ENCODE measurements around the gene DTX3L.

The DTX3L gene

DNA sequence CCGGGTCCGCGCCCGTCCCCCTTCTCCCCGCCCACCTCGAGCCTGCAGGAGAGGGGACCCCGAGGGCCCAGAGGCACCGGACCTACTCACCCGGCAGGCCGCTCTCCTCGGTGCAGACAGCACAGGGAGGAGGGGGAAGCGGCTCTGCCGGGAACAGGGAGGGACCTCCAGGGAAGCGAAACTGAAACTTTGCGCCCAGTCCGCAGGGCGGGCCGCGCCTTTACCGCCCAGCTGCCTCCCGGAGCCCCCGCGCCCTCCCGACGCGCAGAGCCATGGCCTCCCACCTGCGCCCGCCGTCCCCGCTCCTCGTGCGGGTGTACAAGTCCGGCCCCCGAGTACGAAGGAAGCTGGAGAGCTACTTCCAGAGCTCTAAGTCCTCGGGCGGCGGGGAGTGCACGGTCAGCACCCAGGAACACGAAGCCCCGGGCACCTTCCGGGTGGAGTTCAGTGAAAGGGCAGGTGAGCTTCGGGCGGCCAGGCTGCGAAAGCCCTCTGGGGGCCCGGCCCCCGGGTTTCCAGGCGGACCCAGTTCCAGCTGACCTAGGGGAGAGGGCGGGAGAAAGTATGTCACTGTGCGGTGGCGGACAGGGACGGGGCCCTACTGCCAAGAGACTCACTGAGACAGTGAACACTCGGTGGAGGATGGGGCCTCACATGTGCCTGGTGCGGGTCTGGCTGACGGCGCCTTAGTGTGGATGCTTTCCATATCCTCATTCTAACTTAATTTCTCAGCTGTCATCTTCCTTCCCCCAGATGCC is at the start of gene DTX3L, which contains the start of gene PARP9:
TSS of gene DTX3L (plus strand) at position 184 of the 758 bp plus-strand sequence. CDS start at position 273, 89 bp downstream.
TSS of gene PARP9 (minus strand) at position 146 of the 758 bp plus-strand sequence. CDS start 4,680 bp downstream, outside the sequence.
- H3K4me3 ChIP-seq (ENCODE audit: low read depth, low read length), result peak within 1 kb of the TSS; percentile 65

DNA sequence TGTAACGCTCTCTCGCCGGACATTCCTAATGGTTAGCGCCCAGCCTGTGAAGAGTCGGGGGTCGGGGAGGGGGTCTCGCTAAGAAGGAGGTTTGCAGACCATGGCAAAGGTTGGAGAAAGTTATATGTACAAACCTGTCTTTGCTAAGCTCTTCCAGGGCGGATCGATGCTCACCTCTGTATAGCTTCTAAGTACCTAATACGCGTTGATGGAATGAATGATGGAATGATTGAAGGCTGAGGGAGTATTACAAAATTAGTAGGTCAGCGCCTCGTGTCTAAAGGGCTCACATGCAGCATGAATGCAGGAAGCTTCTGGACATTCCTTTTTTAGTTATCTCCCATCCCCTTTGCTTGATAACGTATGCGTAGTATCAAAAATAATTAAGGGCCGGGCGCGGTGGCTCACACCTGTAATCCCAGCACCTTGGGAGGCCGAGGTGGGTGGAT is 49.1 kb upstream of the DTX3L start:
- peak overlapping the region; percentile 81 for H3K4me3 ChIP-seq (ENCODE audit: low read depth, low read length)

DNA sequence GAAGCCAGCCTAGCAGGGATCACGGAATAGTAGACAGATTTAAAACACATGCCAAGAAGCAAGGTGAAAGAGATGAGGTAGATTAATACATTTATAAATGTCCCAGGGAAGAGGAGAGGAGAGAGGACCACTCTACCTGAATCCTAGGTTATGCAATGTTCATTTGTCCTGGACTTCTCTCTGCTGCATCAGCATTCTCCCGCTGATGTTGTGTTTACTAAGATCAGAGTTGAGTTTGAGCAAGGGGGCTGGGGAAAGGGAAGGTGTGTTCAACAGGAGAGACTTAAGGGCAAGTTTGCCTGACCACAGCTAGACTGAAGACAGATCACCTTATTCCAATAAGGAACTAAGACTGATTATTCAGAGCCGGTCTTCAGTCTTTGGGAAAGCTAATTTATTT is 48.3 kb upstream of the DTX3L start:
- H3K4me3 ChIP-seq (ENCODE audit: low read depth, low read length), result no peak overlapping the region

DNA sequence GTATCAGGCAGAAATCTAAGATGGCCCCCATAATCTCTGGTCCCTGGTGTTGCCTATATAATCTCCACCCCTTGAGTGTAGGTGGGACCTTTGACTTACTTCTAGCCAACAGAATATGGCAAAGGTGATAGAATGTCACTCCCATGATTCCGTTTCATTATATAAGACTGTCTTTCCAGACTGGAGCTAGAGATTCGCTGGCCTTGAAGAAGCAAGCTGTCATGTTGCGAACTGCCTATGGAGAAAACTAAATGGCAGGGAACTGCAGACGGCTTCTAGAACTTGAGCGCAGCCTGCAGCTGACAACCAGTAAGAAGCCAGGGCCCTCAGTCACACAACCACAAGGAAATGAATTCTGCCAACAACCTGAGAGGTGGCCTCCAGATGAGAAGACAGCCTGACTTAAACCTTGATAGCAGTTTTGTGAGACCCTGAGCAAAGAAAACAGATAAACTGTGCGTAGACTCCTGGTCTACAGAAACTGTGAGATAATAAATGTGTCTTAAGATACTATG is 47.2 kb upstream of the DTX3L start:
- H3K4me3 ChIP-seq (ENCODE audit: low read depth, low read length), result no peak overlapping the region

DNA sequence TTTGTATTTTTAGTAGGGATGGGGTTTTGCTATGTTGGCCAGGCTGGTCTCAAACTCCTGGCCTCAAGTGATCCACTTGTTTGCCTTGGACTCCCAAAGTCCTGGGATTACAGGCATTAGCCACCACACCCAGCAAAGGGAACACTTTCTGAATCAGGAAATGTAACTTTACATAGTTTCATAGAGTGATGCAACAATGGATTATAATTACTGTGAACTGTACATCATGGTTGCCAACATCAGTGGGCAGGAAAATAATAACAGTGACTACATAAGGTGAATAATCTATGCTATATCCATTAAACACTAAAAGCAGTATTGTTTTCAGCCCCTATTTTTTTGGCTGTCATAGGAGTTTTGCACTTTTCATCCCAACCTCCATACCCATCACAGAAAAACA is 44.4 kb upstream of the DTX3L start:
- H3K4me3 ChIP-seq (ENCODE audit: low read depth, low read length), result no peak overlapping the region

DNA sequence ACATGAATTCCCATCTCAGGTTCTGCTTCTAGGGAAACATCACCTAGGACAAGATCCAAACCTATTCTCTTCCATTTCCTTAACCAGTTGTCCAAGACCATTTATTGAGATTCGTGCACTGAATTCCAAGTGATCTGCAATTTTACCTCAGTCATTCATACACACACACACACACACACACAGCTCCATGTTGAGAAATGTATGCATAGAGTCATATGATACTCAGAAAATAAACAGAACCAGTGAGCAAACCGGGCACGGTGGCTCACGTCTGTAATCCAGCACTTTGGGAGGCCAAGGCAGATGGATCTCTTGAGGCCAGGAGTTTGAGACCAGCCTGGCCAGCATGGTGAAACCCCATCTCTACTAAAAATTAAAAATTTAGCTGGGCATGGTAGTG is 43.3 kb upstream of the DTX3L start:
- no peak overlapping the region for H3K4me3 ChIP-seq (ENCODE audit: low read depth, low read length)

DNA sequence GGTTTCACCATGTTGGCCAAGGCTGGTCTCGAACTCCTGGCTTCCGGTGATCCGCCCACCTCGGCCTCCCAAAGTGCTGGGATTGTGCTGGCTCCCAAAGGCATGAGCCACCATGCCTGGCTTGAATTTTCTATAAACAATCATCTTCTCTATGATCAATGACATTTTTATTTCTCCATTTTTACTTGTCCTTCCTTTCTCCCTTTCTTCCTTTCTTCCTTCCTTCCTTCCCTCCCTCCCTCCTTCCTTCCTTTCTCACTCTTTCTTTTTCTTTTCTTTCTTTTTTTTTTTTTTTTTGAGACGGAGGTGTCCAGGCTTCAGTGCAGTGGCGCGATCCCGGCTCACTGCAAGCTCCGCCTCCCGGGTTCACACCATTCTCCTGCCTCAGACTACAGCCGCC is 40.8 kb upstream of the DTX3L start:
- no peak overlapping the region for H3K4me3 ChIP-seq (ENCODE audit: low read depth, low read length)

DNA sequence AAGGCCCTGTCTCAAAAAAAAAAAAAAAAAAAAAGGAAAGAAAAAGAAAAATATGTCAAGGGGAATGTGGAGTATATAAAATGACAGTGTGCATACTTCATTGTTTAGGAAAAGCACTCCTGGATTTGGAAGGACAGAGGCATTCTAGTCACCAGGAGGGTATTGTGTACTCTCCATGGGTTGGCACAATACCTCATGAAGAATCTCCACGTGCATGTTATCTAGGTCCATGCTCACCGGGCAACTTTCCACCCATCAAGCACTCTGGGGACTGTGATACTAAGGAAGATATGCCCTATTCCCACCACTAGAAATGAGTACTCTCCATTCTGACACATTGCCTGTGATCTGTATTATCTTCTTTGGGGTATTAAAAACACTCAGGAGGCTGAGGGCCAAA is 34.0 kb upstream of the DTX3L start:
- no peak overlapping the region for H3K4me3 ChIP-seq (ENCODE audit: low read depth, low read length)

DNA sequence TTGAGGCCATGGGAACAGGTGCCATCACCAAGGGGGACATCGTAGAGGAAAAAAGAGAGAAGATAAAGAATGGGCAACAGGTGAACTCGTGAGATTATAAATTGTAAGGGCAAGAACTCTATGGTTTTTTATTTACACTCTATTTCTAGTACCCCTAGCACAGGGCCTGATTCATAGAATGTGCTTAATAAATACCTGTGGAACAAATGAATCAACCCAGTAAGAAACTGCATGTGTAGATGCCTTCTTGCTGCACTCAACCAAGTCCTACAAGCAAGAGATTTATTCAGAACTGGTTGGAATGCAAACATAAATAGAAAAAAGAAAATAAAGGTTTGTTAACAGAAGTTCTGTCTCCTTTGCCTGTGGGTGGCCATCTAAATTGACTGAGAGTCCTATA is 30.7 kb upstream of the DTX3L start:
- H3K4me3 ChIP-seq (ENCODE audit: low read depth, low read length), result no peak overlapping the region

DNA sequence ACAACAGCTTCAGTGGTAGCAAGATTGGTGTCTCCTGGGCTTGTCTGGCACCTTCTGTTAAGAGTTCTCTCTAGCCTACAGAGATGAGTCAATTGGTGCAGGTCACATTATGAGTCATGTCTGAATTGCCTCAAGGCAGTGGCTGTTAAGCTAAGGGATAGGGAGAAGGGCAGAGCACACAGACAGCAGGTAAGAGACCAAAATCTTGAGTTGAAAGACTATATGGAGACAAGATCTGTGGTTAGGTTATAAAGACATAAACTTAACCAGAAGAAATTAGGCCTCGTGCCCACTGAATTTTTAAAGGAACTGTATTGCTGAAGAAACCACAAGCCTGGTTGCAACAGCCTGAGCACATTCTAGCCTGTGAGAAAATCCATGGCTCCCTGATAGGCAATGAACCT is 30.2 kb upstream of the DTX3L start:
- H3K4me3 ChIP-seq (ENCODE audit: low read depth, low read length), result no peak overlapping the region

DNA sequence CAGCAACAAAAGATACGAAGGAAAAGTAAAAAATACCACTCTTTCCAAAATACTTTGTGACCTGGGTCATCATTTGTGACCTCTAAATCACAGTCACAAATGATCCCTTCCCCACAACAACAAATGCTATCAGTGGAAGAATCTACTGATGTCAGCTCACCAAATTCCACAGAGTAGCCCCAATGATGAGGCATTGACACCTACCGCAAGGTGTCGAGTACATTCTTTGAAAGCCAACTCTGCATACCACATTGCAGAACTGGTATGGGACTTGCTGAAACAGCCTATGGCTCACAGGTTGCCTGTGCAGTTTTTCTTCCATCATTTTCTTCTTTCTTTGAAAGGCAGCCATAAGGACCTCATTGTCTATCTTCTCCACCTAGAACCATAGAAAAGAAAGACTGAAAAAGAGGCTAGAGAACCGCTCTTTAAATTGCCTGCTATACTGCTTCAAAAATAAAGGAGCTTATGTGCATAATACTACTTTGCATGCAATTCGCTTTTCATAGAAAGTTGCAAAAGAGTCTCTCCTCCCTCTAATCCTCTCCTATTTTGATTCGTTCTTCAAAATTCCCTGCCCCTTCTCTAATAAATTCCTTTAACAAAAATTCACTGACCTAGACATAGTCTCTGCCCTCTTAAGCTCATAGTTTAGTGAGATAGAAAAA is 28.0 kb upstream of the DTX3L start:
- H3K4me3 ChIP-seq (ENCODE audit: low read depth, low read length), result no peak overlapping the region

DNA sequence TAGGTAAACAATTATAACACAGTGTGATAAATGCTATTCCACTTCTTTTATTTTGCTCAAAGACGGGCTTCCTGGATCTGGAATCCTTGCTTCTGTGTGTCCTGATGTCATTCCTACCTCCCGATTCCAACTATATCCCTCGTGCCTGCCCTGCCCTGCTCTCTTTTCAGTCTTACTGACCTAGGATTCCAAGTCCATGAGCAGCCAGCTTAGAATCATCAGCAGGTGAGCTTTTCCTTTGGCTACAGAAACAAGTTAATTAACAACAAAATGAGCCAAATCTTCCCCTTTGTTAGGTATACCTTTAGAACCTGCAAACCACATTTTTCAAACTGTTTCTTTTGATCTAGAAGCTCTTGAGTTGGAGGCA is 27.5 kb upstream of the DTX3L start:
- H3K4me3 ChIP-seq (ENCODE audit: low read depth, low read length), result no peak overlapping the region

DNA sequence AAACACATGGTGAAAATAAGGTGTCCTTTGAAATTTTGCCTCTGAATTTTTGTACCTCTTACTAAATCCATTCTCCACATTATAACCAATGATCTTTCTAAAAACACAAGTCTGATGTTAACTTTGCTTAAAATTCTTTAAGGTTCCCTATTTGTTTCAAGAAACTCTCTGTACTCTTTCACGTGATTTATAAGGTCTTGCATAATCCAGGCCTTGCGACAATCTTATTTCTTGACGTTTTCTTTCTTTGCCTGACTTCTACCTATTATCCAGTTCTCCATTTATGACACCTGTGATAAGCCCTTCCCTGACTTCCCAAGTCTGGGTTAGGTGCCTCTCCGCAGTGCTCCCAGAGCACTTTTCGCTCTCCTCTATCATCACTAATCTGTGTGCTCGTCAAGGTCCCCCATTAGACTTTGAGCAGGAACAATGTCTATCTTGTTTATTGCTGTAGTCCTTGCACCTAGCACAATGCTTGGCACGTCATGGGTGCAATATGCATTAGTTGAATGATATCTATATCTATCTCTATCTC is 25.1 kb upstream of the DTX3L start:
- H3K4me3 ChIP-seq (ENCODE audit: low read depth, low read length), result no peak overlapping the region

DNA sequence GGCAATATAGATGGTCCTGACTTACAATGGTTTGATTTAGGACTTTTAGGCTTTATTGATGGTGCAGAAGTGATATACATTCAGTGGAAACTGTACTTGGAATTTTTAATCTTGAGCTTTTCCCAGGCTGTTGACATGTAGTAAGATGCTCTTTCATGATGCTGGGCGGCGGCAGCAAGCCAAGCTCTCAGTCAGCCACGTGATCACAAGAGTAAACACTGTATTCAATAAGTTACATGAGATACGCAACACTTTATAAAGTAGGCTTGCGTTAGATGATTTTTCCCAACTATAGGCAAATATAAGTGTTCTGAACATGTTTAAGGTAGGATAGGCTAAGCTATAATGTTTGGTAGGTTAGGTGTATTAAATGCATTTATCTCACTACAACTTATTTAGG is 18.0 kb upstream of the DTX3L start:
- no peak overlapping the region for H3K4me3 ChIP-seq (ENCODE audit: low read depth, low read length)

DNA sequence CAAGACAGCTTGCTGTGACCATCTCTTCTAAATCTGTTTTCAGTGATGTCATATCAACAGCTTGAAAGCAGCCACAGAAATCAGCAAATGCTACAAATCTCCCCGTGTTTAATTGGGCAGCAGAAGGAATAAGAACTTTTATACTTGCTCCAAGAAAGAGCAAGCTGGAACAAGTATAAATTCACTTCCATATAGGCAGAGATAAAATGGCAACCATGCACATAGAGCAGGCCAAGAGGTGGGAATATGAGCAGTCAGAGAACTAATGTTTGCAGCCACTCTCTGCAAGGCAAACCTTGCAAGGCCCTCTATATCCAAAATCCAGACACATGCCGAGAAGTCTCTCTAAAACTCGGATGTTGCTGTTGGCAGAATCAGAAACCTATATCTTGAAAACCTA is 16.1 kb upstream of the DTX3L start:
- H3K4me3 ChIP-seq (ENCODE audit: low read depth, low read length), result no peak overlapping the region

DNA sequence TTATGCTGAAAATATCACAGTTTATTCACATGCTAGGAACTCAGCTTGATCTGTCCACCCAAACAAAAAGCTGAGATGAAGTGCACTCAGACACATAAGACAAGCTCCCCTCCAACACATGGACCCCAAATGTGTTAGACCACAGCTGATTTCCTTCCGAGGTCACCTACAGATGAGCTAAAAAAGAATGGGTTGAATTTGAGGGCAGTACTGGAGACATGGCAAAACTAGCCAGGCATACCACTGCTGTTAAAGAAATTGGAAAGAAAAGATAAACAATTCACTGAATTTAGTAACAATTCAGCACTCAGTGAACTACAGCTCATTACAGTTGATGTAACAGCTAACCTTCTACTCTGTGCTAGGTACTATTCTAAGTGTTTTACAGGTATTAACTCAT is 15.5 kb upstream of the DTX3L start:
- no peak overlapping the region for H3K4me3 ChIP-seq (ENCODE audit: low read depth, low read length)

DNA sequence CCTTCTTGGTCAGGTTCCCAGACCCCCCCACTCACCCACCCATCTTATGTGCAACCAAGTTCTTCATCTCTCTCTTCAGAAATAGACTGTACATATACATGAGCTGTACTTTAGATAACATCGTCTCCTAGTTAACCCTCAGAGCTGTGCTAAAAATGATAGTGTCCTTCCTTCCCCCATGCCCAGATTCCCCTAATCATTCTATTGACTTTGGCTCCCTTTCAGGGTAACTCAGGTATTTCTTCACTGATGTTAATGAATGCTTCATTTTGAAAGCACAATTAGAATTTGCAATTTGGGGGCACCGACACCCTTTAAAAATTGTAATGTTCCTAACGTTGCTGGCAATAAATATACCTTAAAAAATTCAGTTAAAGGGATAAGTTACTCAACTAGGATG is 11.0 kb upstream of the DTX3L start:
- no peak overlapping the region for H3K4me3 ChIP-seq (ENCODE audit: low read depth, low read length)

DNA sequence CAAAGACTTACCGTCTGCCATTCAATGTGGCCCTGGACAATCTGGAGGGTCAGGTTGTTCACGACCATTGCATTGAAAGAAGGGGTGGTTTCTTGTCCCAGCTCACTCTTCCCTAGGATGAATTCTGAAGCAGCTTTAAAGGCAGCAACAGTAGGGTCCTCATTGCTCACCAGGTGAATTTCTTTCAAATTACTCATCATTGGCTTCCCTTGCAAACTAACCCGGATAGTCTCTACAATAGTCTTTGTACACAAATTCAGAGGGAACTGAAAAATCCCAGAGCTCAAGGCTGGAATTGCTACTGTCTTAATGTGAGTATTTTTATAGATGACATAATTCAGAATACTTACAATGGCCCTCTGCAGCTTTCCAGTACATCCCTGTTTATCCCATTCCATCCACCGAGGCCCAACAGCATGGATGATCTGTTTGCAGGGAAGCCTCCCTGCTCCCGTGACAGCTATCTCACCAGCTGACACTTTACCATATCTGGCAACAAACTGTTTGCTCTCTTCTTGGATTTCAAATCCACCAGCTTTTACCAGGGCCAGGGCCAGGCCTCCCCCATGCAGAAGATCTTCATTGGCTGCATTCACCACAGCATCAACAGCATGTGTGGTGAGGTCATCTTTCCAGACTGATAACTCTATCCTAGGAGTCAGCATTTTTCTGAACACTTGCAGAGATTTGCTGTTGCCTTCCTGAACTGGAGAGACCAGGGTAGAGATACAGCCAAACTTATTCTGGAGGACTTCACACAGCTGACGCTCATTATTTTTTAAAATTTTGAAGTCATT is 8.7 kb upstream of the DTX3L start:
- H3K4me3 ChIP-seq (ENCODE audit: low read depth, low read length), result no peak overlapping the region

DNA sequence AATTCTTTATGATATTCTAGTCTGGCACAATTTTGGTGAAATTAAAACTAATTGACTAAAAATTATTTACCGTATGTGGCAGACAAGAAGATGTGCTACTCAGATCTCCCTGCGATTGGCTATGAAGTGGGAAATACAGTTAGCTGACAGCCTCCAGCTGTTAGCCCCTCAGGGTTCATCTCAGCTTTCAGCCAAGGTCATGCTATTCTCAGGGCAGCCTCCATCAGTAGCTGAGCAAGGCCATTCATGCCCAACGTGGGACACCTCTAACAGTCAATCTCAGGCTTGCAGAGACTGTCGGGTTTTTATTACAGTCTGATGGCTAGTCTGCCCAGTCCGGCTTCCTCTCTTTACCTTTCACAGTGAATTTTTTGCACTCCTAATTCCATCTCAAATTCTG is 6.8 kb upstream of the DTX3L start:
- H3K4me3 ChIP-seq (ENCODE audit: low read depth, low read length), result no peak overlapping the region

DNA sequence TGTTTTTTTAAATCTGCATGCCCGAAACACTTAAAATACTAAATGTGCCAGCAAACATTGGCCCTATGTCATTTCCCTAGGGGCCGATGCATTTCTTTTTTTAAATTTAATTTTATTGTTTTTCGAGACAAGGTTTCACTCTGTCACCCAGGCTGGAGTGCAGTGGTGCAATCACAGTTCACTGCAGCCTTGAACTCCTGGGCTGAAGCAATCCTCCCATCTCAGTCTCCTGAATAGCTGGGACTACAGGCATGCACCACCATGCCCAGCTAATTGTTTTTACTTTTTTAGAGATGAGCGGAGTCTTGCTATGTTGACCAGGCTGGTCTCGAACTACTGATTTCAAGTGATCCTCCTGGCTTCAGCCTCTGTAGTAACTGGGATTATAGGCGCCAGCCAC is 5.5 kb upstream of the DTX3L start:
- no peak overlapping the region for H3K4me3 ChIP-seq (ENCODE audit: low read depth, low read length)

DNA sequence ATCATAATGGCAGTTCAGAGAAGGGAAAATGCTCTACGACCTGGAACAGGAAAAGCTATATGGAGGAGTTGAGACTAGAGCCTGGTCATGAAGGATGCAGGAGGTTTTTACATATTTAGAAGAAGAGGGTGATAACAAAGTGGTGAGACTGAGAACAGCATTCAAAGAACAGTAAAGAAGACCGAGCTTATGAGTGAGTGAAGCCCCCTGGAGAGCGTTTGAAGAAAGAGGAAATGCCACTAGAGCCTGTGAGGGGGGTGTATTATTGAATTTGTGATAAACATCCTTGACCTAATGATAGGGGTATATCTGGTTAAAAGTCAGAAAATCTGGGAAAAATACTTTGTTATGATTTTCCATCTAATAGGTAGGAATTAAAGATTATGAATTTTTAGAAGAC is 4.2 kb upstream of the DTX3L start:
- H3K4me3 ChIP-seq (ENCODE audit: low read depth, low read length), result no peak overlapping the region
